ENCODE data around the gene CARMIL1. TPM values are rescaled to one million over a fixed set of nuclear protein-coding genes. Genes with fewer than 3 reads are reported as not detected.

The CARMIL1 gene
- total and polyA plus RNA-seq, 2 of the 8 experiments (the other 6 are each of a cell fraction or from before 2014, with no cell fraction given) = 20.3 to 40.4 TPM

- no peak for TF ChIP-seq SIN3A (conservative IDR thresholded peaks at IDR 0.05 in 1 of 2, IDR thresholded peaks at IDR 0.05 in 1 of 2; ENCODE audit: low read depth in 1 of 2, low read length in 2 of 2)
These were observed 269.3 kb downstream of the CARMIL1 start (continued) for GRCh38 chr6:25548451-25548850.

Measured in H1 (cell line).